Panc1 (cell line): Measurements from ENCODE around the gene KLHL12. TPM values are rescaled to one million over a fixed set of nuclear protein-coding genes. Genes with fewer than 3 reads are reported as not detected.

Experiments
- ATAC-seq: fragments of 200-7000 bp; cut with Tn5 transposase; 2 replicates; pipeline ENCODE4 v1.9.1; 2020; ENCODE audit warnings: mild to moderate bottlenecking, moderate library complexity
- BruUV-seq: library from RNA; stranded (reverse); fragments of 400-500 nt; replicated peaks from 2 replicates; lab custom pipeline; 2021; lab: Mats Ljungman, UMichigan
- CTCF ChIA-PET: fragments of 300-600 bp; sonication (Branson Sonifier 250); formaldehyde crosslinking; loops from one replicate; lab custom pipeline; 2022; ENCODE audit warnings: antibody characterized with exemption; lab: Charles Lee
- POLR2A ChIA-PET: fragments of 300-600 bp; sonication (Branson Sonifier 250); formaldehyde crosslinking; loops from one replicate; lab custom pipeline; 2022; ENCODE audit warnings: antibody characterized with exemption; lab: Charles Lee
- DNase-seq: peaks from one replicate; pipeline ENCODE4 v3.0.0-alpha.2; 2010; ENCODE audit warnings: low read depth, low spot score
- H3K27ac ChIP-seq: 2 replicates; pipeline ENCODE4 v1.5.1; 2011; ENCODE audit warnings: mild to moderate bottlenecking, low read length, inconsistent platforms
- H3K27me3 ChIP-seq: fragments of 200-500 bp; sonication (Bioruptor generic); 2 replicates; pipeline ENCODE4 v1.6.0; 2014; ENCODE audit warnings: low read length, inconsistent platforms; ENCODE audit not compliant: control insufficient read depth, insufficient read depth
- H3K36me3 ChIP-seq: fragments of 200-500 bp; sonication (Bioruptor generic); 2 replicates; pipeline ENCODE4 v1.5.1; 2014; ENCODE audit warnings: inconsistent platforms, mild to moderate bottlenecking, low read length, moderate library complexity; ENCODE audit not compliant: control insufficient read depth, insufficient read depth
- H3K4me1 ChIP-seq: 2 replicates; pipeline ENCODE4 v1.5.1; 2011; ENCODE audit warnings: inconsistent platforms, mild to moderate bottlenecking, low read length, moderate library complexity; ENCODE audit not compliant: control insufficient read depth, insufficient read depth
- H3K4me3 ChIP-seq, 2 experiments: 2 replicates each; pipeline ENCODE4 v1.5.1; 2011 to 2012; ENCODE audit warnings: low read depth in 2 of 2, low read length in 2 of 2, mild to moderate bottlenecking in 2 of 2, inconsistent platforms in 1 of 2, moderate library complexity in 1 of 2
- H3K9me3 ChIP-seq: fragments of 200-500 bp; sonication (Bioruptor generic); 2 replicates; pipeline ENCODE4 v1.5.1; 2014; ENCODE audit warnings: low read depth, mild to moderate bottlenecking, inconsistent platforms, low read length, moderate library complexity; ENCODE audit not compliant: control insufficient read depth, insufficient read depth
- CTCF ChIP-seq: fragments of 450-650 bp; IDR thresholded peaks from 2 replicates; pipeline ENCODE4 v1.5.1; 2017; ENCODE audit warnings: mild to moderate bottlenecking
- POLR2AphosphoS5 ChIP-seq: IDR thresholded peaks from 2 replicates; pipeline ENCODE4 v1.6.1; 2012; ENCODE audit warnings: mild to moderate bottlenecking, low read depth, low read length, moderate library complexity
- REST ChIP-seq, 2 experiments: IDR thresholded peaks; 2 replicates each; pipeline ENCODE4 v1.6.1; 2011 to 2012; ENCODE audit warnings: low read depth in 2 of 2, control low read depth in 1 of 2, low read length in 1 of 2, mild to moderate bottlenecking in 1 of 2, moderate library complexity in 1 of 2; ENCODE audit not compliant: insufficient read depth in 1 of 2
- SIN3A ChIP-seq: IDR thresholded peaks from 2 replicates; pipeline ENCODE4 v1.6.1; 2012; ENCODE audit warnings: low read depth, mild to moderate bottlenecking, low read length, moderate library complexity, borderline replicate concordance; ENCODE audit not compliant: insufficient read depth
- TCF7L2 ChIP-seq: IDR thresholded peaks from 2 replicates; pipeline ENCODE4 v1.6.1; 2011; ENCODE audit warnings: mild to moderate bottlenecking, low read depth, low read length, inconsistent platforms
- in situ Hi-C: cut with HindIII; loops from 2 replicates; pipeline ENCODE4 v1.10.0; 2016; ENCODE audit warnings: low sequenced_read_pairs, low pct_unique_long_range_greater_than_20kb
- intact Hi-C: fragments of 100-400 bp; cut with micrococcal nuclease; formaldehyde crosslinking; loops from one replicate; pipeline ENCODE4 v1.10.0; 2022; ENCODE audit not compliant: unreplicated experiment
- total RNA-seq: library from RNA; stranded (reverse); gene quantifications from one replicate; pipeline ENCODE4 v1.2.1, GENCODE V29; 2021; ENCODE audit not compliant: unreplicated experiment

Gene KLHL12
- total RNA-seq, 1 experiment from 2014 or later = 37.8 TPM

- no peak for DNase-seq
- intact Hi-C loops (loop anchor here (10.0 kb wide), 1 partner anchor 101 kb away; no protein-coding TSS in a partner anchor), in situ Hi-C loops (no loop called here)
- no peak overlapping the region for H3K27ac ChIP-seq
- no peak for ATAC-seq
- H3K27me3 ChIP-seq = no peaks in the 10 kb centered on the region
- no peaks in the 10 kb centered on the region; the same call in 1 of the 2 replicates for H3K36me3 ChIP-seq
- H3K4me3 ChIP-seq = no peak overlapping the region
- BruUV-seq = no TSS peak
- POLR2A ChIA-PET = no interaction called here
- TF ChIP-seq POLR2AphosphoS5 = no peak
- no peak for TF ChIP-seq CTCF
- no peak for TF ChIP-seq SIN3A
- no peak for TF ChIP-seq REST (IDR thresholded peaks at IDR 0.05; ENCODE audit: insufficient read depth in 1 of 2, low read depth in 2 of 2, low read length in 1 of 2)
- no peak for TF ChIP-seq TCF7L2
- H3K4me1 ChIP-seq = no peaks in the 10 kb centered on the region
- no peaks in the 10 kb centered on the region for H3K9me3 ChIP-seq
- CTCF ChIA-PET = no interaction called here
Observed at GRCh38 chr1:202856014-202856413, 71.0 kb downstream of the KLHL12 start.

- no peaks in the 10 kb centered on the region for H3K36me3 ChIP-seq
- in situ Hi-C loops (no loop called here), intact Hi-C loops (loop anchor here (10.0 kb wide), 1 partner anchor 100 kb away; no protein-coding TSS in a partner anchor)
- ChIA-PET CTCF (no interaction called here), POLR2A (no interaction called here)
- TF ChIP-seq CTCF (no peak), REST (IDR thresholded peaks at IDR 0.05; ENCODE audit: insufficient read depth in 1 of 2, low read depth in 2 of 2, low read length in 1 of 2) (no peak), TCF7L2 (no peak)
- no peaks in the 10 kb centered on the region for H3K9me3 ChIP-seq
- no peak overlapping the region for H3K4me3 ChIP-seq
- H3K27me3 ChIP-seq = no peaks in the 10 kb centered on the region
- DNase-seq (no peak), ATAC-seq (no peak)
- no peak overlapping the region for H3K27ac ChIP-seq
- H3K4me1 ChIP-seq = no peaks in the 10 kb centered on the region
- BruUV-seq = no TSS peak
Observed at GRCh38 chr1:202854787-202855186, 72.2 kb downstream of the KLHL12 start.
